WERI-Rb-1 (cell line): Measurements from ENCODE around the gene KCNK1.

ENCODE experiments used
- DNase-seq: peaks from one replicate; pipeline ENCODE4 v3.0.0-alpha.2; 2020
- H3K27ac ChIP-seq: fragments of 250-450 bp; sonication (Bioruptor Pico); 2 replicates; pipeline ENCODE4 v1.5.1; 2020; ENCODE audit warnings: mild to moderate bottlenecking, moderate library complexity
- H3K27me3 ChIP-seq: fragments of 250-450 bp; sonication (Bioruptor Pico); 2 replicates; pipeline ENCODE4 v1.5.1; 2021; ENCODE audit warnings: mild to moderate bottlenecking, low read depth, moderate library complexity; ENCODE audit not compliant: insufficient read depth, severe bottlenecking
- H3K36me3 ChIP-seq: fragments of 250-450 bp; sonication (Bioruptor Pico); 2 replicates; pipeline ENCODE4 v1.5.1; 2020; ENCODE audit warnings: mild to moderate bottlenecking, moderate library complexity
- H3K4me3 ChIP-seq: 2 replicates; pipeline ENCODE4 v1.5.1; 2011; ENCODE audit warnings: low read depth, mild to moderate bottlenecking, control low read depth, low read length
- H3K9me3 ChIP-seq: fragments of 250-450 bp; sonication (Bioruptor Pico); 2 replicates; pipeline ENCODE4 v1.5.1; 2021; ENCODE audit warnings: mild to moderate bottlenecking, moderate library complexity; ENCODE audit not compliant: severe bottlenecking
- TF ChIP-seq, protein P1 (sequence below): IDR thresholded peaks from 2 replicates; pipeline ENCODE4 v1.5.1; 2011; ENCODE audit warnings: low read depth, mild to moderate bottlenecking, control low read depth, inconsistent platforms, low read length

The KCNK1 gene

DNA sequence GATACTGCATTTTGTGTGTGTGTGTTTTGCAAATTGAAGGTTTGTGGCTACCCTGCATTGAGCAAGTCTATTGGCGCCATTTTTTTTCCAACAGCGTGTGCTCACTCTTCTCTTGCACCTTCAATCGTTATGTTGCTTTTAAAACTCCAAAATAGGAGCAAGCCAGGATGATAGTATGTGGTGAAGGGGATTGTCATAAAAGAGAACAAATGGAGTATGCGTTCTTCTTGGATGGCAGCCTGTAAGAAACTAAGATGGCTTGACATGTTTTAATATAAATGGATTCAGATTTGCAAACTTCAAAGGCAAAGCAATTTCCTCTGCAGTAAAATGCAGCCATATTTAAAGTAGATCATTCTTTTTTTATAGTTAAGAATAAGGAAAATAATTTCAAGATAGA is 43.2 kb upstream of the KCNK1 start:
- H3K36me3 ChIP-seq = no peaks in the 10 kb centered on the region
- TF ChIP-seq, protein P1, sequence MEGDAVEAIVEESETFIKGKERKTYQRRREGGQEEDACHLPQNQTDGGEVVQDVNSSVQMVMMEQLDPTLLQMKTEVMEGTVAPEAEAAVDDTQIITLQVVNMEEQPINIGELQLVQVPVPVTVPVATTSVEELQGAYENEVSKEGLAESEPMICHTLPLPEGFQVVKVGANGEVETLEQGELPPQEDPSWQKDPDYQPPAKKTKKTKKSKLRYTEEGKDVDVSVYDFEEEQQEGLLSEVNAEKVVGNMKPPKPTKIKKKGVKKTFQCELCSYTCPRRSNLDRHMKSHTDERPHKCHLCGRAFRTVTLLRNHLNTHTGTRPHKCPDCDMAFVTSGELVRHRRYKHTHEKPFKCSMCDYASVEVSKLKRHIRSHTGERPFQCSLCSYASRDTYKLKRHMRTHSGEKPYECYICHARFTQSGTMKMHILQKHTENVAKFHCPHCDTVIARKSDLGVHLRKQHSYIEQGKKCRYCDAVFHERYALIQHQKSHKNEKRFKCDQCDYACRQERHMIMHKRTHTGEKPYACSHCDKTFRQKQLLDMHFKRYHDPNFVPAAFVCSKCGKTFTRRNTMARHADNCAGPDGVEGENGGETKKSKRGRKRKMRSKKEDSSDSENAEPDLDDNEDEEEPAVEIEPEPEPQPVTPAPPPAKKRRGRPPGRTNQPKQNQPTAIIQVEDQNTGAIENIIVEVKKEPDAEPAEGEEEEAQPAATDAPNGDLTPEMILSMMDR = no peak
- H3K27ac ChIP-seq = no peak overlapping the region
- no peaks in the 10 kb centered on the region for H3K9me3 ChIP-seq
- H3K4me3 ChIP-seq = no peak overlapping the region
- no peak for DNase-seq
- peaks cover 78% of the 10 kb centered on the region for H3K27me3 ChIP-seq

DNA sequence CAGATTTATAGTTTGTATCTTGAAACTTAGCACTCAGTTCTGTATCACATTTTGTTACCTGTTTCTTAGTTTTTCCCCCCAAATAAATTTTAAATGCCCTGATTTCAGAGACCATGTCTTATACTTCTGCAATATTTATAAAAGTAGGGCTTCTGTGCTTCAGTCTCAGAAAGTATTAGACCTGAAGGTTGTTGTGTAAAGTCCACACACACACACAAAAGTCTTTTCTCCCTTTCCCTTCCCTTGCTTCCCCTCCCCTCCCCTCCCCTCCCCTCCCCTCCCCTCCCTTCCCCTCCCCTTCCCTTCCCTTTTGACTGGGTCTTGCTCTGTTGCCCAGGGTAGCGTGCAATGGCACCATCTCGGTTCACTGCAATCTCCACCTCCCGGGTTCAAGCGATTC is 41.0 kb upstream of the KCNK1 start:
- TF ChIP-seq, protein P1 = no peak

DNA sequence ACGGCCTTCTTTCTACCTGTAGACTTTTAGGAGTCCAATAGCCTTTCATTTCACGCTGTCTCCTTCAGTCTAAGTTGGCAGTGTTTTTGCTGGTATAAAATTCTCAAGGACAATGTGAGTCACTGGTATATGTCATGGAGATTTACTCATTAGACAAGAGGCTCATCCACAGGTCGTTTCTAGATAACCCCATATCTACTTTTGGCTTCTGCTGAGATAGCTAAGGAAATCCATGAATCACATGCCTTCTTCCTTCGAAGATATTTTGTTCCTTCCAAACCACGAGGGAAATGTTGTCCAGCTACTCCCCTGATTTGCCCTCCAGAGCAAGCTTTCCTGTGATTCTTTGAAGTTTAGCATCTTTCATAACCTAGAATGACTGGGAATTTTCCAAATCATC is 38.5 kb upstream of the KCNK1 start:
- Histone ChIP-seq H3K9me3 (no peaks in the 10 kb centered on the region), H3K4me3 (no peak overlapping the region), H3K27me3 (peaks cover 91% of the 10 kb centered on the region), H3K27ac (no peak overlapping the region), H3K36me3 (no peaks in the 10 kb centered on the region)
- no peak for DNase-seq
- TF ChIP-seq, protein P1 = no peak

More for the DNA sequence above, 41.0 kb upstream of the KCNK1 start:
- Histone ChIP-seq H3K27me3 (peaks cover 88% of the 10 kb centered on the region), H3K36me3 (no peaks in the 10 kb centered on the region), H3K9me3 (no peaks in the 10 kb centered on the region), H3K4me3 (no peak overlapping the region), H3K27ac (no peak overlapping the region)
- no peak for DNase-seq

DNA sequence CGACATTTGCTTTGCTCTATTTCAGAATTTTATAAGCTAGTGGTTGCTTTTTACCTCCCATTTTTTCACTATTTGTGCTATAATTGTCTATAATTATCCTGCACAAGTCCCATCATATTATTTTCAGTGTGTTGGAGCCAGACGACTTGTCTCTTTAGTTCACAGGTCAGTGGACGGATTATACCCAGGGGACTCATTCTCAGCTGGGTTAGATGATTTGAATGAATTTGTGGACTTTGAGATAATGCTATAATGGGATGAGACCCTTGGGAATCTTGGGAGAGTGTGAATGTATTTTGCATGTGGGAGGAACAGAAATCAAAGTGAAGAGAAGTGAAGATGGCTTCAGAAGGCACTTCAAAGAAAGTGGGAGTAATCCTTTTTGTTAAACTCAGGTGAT is 31.5 kb upstream of the KCNK1 start:
- H3K9me3 ChIP-seq = no peaks in the 10 kb centered on the region
- H3K27ac ChIP-seq = no peak overlapping the region
- no peak overlapping the region for H3K4me3 ChIP-seq
- peaks cover 83% of the 10 kb centered on the region for H3K27me3 ChIP-seq
- H3K36me3 ChIP-seq = no peaks in the 10 kb centered on the region
- DNase-seq = no peak
- TF ChIP-seq, protein P1 = no peak

GRCh38 chr1:233584376-233584775 is 29.5 kb upstream of the KCNK1 start:
- Histone ChIP-seq H3K4me3 (no peak overlapping the region), H3K27ac (no peak overlapping the region), H3K36me3 (no peaks in the 10 kb centered on the region), H3K9me3 (no peaks in the 10 kb centered on the region), H3K27me3 (peaks cover 83% of the 10 kb centered on the region)
- TF ChIP-seq, protein P1 = no peak
- DNase-seq = no peak

DNA sequence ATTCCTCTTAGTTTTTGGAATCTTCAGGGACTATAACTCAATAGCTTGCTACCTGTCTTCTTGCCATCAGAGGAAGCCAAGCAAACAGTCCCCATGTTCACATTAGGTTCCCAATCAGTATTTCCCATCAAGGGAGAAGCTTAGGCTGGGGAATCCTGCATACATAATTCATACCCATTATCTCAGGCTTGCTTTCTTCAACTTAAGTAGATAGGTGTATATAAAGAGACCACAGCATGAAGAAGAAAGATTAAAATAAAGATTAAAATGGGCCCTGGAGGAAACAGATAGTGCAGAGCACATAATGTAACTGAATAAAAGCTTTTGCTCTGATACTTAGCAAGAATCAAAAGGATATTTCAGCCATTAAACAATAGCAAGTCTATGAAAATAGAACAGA is 29.0 kb upstream of the KCNK1 start:
- TF ChIP-seq, protein P1 = no peak
- no peak overlapping the region for H3K27ac ChIP-seq
- no peak overlapping the region for H3K4me3 ChIP-seq
- no peaks in the 10 kb centered on the region for H3K9me3 ChIP-seq
- no peaks in the 10 kb centered on the region for H3K36me3 ChIP-seq
- no peak for DNase-seq
- peaks cover 82% of the 10 kb centered on the region for H3K27me3 ChIP-seq
